ENCODE data around the gene FSTL4. TPM values are rescaled to one million over a fixed set of nuclear protein-coding genes. Genes with fewer than 3 reads are reported as not detected.
"Not testable (repeated sequence)": the region's sequence is repeated elsewhere in the genome, so short reads cannot be mapped to it uniquely, and the experiment has no call there.

Gene FSTL4
- total RNA-seq, 1 donor from 2014 or later: 0.11 TPM

- DNase-seq (ENCODE audit: low read depth): no peak
Measured at GRCh38 chr5:133405275-133406034, 206.9 kb downstream of the FSTL4 start.

DNA sequence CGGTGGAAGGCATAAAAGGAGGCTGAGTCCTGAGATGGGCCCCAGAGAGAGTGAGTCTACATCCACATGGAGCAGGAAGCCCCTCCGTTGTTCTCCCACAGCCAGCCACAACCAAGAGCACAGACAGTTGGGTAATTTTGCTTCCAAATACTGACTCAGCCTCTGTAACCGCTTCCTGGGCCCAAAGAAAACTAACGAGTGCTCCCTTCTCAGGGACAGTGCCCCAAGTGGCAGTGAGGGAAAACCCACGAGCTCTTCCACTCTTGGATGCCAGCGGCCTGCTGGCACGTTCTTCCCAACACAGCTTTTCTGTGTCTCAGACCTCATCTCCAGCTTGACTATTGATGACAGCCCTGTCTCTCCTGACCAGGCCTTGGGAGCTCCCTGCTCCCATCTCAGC lies 207.6 kb downstream of the FSTL4 start:
- DNase-seq (ENCODE audit: low read depth): peak; percentile 10

GRCh38 chr5:133403741-133404364 lies 208.5 kb downstream of the FSTL4 start:
- DNase-seq (ENCODE audit: low read depth): no peak

DNA sequence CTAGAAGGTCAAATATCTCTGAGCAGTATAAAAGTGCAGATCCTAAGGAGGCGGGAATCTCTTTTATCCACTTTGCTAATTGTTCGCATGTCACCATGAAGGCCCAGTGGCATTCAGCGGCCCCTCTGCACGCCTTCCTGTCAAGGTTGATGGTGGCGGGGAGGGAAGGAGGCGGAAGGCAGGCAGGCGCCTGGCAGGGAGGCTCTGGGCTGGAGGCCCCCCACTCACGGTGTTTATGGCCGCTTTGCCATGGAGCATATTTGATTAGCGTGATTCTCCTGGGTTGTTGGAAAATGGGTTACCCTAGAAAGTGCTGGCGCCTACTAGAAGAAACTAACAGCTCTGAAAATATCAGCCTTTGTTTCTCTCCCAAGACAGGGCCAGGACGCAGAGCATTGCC lies 209.6 kb downstream of the FSTL4 start:
- no peak for DNase-seq (ENCODE audit: low read depth)

GRCh38 chr5:133401731-133402347 lies 210.5 kb downstream of the FSTL4 start:
- DNase-seq (ENCODE audit: low read depth): no peak

- no peak for DNase-seq (ENCODE audit: low read depth)
Measured at GRCh38 chr5:133400831-133401351, 211.4 kb downstream of the FSTL4 start.

DNA sequence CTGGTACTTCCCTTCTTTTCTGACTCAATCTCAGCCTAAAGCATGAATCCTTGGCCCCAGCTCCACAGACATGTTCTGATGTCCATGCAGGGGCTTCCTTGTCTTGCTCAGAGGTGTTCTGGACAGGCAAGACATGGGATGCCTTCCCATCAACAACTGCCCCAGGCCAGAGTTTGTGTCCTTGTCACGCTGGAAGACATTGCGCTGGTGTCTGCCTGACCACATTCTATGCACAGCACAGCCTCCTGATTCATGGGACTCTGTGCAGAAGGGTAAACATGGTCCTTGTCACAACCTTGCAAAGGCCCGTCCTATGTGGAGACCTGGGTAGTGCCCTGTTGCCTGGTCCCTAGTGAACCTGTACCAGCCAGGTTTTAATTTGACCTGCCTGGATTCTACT lies 212.2 kb downstream of the FSTL4 start:
- no peak for DNase-seq (ENCODE audit: low read depth)

DNA sequence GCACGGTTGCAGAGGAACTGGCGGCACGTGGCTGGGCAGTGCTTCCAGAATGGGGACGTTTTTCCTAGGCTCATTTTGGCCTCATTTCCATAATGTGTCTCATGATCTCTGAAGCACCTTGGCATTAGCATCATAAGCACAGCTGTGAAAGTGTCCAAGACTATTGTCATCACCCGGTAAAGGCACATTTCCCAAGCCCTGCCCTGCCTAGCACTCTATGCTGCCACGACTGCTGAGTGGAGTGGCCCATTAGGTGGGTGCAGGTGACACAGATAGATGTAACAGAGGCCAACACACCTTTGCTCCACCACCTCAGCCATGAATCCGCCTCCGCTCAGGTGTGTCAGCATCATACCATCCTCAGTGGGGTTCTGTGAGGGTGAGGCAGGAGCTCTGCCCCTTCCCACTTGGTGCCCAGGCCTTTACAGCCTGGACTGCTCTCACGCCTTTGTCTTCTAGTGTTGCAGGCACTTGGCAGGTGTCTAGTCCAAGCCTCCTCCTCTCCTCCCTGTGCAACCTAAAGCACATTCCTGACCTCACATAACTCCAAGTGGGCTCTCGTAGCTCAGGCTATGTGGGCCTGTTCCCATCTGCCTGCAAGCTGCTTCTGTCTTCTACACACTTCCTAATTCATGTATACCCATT lies 213.0 kb downstream of the FSTL4 start:
- no peak for DNase-seq (ENCODE audit: low read depth)

DNA sequence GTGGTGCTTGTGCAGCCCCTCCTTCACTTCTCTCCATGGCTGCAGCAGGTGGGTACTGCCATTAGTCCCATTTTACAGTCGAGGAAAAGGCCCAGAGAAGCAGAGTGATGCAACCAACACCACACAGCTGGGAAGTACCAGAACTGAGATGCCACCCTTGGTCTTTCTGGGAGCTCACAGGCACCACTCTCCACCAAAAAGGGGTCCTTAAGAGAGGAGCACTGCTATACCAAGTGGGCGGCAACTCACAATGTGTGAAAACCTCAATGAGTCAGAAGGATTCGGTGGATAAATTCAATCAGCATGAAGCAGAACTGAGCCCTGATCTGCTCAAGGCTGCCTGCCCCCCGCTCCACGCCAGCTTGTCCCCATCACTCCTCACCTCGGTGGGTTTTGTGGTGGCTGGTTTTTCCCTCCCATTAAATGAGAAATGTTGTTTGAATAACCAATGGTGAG lies 213.7 kb downstream of the FSTL4 start:
- DNase-seq (ENCODE audit: low read depth): no peak

DNA sequence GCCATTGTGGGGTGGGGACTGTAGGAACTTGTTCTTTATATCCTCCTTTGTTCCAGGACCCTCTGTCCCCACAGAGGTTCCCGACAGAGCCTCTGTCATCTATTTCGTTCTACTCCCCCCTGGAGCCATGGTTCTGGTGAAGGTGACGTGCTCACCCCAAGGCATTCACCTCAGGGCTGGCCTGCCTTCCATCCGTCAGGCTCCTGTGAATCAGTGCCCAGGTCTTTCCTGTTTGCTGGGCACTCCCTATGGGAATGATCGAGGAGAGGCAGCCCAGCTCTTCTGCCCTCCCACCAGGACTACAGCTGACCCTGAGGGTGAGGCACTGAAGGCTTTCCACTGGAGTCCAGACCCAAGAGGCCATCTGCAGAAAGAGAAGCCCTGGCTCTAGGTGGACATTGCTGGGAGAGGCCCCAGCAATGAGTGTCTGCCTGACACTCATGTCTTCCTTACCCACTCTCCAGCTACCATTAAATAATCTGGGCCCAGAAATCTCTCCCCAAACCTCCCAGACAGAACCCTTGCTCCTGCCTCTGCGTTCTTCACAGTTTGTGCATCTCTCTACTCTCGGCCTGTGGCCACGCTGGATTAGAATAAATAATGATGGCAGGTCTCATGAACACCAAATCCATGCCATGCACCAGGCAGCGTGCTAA lies 214.2 kb downstream of the FSTL4 start:
- DNase-seq (ENCODE audit: low read depth): no peak

- DNase-seq (ENCODE audit: low read depth): no peak
Measured at GRCh38 chr5:133397348-133397747, 215.0 kb downstream of the FSTL4 start.

DNA sequence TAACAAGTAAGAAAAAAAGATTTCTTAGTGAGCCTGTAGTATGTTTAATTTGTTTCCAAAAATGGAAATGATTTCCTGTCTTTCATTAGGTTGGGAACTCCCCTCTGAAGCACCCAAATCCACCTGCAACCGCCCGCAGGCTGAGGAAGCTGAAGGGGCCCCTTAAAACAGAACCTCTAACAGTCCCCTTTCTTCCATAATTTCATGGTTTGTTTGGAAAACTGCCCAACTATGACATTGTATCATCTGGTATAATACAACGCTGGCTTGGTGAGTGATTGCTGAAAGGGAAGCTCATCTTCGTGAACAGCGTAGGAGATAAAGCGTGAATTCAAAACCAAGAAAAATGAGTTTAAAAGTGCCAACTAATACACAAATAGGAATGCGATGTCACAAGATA lies 215.5 kb downstream of the FSTL4 start:
- DNase-seq (ENCODE audit: low read depth): no peak

DNA sequence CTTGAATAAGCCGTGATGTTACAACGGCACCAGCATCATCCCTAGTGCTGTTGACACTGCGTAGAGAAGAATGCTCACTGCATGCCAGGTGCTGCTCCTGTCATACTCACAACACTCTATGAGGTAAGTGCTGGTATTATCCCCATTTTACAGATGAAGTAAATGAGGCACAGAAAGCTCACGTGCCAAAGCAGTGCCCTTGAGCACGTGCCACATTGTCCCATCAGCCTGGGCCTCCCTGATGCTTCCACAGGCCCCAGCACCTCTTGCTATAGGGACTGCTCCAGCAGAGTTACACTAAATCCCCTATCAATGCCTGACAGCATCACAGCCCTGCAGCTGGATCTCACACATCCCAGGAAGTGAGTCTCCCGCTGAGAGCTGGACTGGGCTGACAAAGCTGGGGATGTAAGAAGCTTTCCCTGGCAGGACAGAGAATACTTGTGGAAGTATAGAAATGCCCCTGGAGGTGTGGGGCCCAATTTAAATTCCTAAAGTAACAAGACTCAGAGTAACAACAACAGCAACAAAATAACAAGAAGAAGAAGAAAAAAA lies 216.1 kb downstream of the FSTL4 start:
- DNase-seq (ENCODE audit: low read depth): no peak

- DNase-seq (ENCODE audit: low read depth): not testable (repeated sequence)
Measured at GRCh38 chr5:133395207-133395606, 217.1 kb downstream of the FSTL4 start.

- not testable (repeated sequence) for DNase-seq (ENCODE audit: low read depth)
Measured at GRCh38 chr5:133394477-133394817, 217.9 kb downstream of the FSTL4 start.

- no peak for DNase-seq (ENCODE audit: low read depth)
Measured at GRCh38 chr5:133393776-133394476, 218.4 kb downstream of the FSTL4 start.

- DNase-seq (ENCODE audit: low read depth): no peak
Measured at GRCh38 chr5:133392448-133392847, 219.9 kb downstream of the FSTL4 start.

GRCh38 chr5:133391354-133392136 lies 220.8 kb downstream of the FSTL4 start:
- DNase-seq (ENCODE audit: low read depth): no peak

Data from myocyte (in vitro differentiated cells).